HG02763 (cell line): ENCODE measurements around the gene OR10H3.
"Not testable (repeated sequence)": the region's sequence is repeated elsewhere in the genome, so short reads cannot be mapped to it uniquely, and the experiment has no call there.

Experiments
- ATAC-seq: cut with Tn5 transposase; IDR thresholded peaks from one replicate; pipeline ENCODE4 v1.9.1; 2021; ENCODE audit warnings: mild to moderate bottlenecking, moderate library complexity; ENCODE audit not compliant: unreplicated experiment

The OR10H3 gene

GRCh38 chr19:15737722-15738121, at the start of gene OR10H3:
TSS of gene OR10H3 (plus strand) at chr19:15737985. CDS start at chr19:15741393, 3,408 bp downstream.
- ATAC-seq = no peak

- ATAC-seq = no peak
Measured at GRCh38 chr19:15696654-15697194, 41.1 kb upstream of the OR10H3 start.

DNA sequence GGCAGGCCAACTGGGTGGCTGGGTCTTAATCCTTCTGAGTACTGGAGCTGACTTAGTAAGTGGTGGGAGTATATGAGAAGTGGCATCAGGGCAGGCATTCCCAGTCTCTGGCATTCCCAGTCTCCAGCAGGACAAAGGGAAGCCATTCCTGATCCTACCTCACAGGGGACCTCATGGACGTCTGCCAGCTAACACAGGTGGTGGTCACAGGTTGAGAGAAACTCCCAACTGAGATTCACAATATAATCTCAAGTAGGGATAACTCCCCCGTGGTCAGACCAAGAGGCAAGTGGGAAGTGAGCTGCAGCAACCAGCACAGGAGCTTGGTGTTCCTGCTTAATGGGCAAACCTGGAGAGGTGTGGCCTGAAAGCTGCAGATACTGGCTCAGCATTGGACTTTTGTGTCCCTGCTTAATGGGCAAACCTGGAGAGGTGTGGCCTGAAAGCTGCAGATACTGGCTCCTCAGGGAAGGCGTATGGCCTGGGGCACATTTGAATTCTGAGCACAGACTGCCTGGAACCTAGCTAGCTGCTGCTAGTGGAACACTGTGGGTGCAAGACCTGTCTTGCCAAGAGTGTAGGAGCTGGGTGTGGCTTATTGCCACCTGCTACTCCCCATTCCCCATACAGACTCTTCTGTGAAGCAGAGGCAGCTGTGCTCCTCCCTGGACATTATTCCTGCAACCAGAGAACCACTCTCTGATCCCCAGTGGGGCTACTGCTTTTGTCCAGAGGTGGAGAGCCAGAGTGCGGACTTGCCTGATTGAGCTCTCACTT, 35.8 kb upstream of the OR10H3 start:
- ATAC-seq = no peak

GRCh38 chr19:15702534-15702930, 35.3 kb upstream of the OR10H3 start:
- no peak for ATAC-seq

DNA sequence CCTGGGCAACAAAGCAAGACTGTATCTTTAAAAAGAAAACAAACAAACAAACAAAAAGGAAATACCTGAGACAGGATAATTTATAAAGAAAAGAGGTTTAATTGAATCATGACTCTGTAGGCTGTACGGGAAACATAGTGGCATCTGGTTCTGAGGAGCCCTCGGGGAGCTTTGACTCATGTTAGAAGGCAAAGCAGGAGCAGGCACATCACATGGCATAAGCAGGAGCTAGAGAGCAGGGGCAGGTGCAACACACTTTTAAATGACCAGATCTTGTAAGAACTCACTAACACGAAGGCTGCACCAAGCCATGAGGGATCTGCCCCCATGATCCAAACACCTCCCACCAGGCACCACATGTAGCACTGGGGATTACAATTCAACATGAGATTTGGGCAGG, 23.1 kb upstream of the OR10H3 start:
- ATAC-seq = no peak

DNA sequence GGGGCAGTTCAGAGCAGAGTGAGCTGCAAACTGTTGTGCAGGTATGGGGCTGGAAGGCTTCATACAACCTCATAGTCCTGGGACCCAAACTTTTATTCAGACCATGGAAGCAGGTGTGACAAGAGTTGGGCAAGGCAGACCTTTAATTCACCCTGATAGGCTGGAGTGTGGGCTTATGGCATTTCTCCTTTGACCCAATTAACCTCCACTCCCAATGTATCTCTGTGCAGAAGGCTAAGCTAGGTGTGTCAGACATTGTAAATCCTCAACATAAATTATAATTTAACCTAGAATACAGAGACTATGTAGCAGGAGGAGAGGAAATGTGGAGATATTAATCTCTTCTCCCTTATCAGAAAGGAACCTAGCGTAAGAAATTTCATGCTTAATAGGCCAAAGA, 22.1 kb upstream of the OR10H3 start:
- no peak for ATAC-seq

DNA sequence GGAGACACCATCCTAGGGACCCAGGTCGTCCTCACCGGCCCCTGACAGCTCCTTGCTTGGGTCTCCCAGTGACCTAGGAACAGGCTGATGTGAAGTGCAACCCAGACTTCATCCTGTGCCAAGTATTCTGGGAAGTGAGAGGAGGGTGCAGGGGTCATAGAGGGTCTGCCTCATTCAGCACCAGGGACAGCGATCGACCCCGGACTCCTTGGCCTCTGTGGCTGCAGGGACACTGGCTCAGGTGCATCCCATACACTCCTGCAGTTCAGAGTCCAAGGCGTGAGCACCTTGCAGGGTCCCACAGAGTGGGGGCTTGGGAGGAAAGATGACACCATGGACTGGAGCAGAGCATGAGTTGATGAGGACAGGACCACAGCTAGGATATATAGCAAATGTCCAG, 20.0 kb upstream of the OR10H3 start:
- no peak for ATAC-seq

GRCh38 chr19:15721268-15721667, 16.5 kb upstream of the OR10H3 start:
- ATAC-seq = no peak

DNA sequence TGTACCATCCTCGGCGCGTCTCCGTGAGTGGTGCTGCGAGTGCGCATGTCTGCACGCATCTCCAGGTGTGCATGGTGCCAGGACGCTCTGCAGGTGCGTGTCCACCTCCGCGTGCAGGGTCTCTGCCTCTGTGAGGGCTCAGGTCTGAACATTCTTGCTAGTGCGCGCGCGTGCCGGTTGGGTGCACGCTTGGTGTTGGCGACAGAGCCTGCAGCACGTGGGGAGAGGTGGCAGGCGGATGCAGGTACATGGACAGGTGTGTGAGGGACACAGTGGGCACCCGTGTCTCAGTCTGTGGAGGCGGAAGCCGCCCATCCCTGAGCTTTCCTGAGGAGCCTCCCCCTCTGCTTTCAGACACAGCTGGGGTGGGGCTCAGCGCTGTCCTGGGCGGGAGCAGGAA, 14.8 kb upstream of the OR10H3 start:
- ATAC-seq = no peak

- no peak for ATAC-seq
Measured at GRCh38 chr19:15727724-15728123, 10.1 kb upstream of the OR10H3 start, which contains the start of gene OR10H2. TSS of gene OR10H2 (plus strand) at chr19:15728024. CDS start at chr19:15728044, 20 bp downstream.

DNA sequence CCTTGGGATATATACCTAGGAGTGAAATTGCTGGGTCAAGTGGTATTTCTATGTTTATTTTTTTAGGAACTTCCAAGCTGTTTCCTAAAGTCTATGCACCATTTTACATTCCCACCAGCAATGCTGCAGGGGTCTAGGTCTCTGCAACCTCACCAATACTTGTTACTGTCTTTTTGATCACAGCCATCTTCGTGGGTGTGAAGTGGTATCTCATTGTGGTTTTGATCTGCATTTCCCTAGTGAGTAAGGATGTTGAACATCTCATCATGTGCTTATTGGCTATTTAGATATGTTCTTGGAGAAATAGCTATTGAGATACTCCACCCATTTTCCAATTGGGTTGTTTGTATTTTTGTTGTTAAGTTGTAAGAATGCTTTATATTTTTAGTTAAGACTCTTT, 7.2 kb upstream of the OR10H3 start:
- ATAC-seq = no peak

GRCh38 chr19:15732388-15732787, 5.4 kb upstream of the OR10H3 start:
- no peak for ATAC-seq

DNA sequence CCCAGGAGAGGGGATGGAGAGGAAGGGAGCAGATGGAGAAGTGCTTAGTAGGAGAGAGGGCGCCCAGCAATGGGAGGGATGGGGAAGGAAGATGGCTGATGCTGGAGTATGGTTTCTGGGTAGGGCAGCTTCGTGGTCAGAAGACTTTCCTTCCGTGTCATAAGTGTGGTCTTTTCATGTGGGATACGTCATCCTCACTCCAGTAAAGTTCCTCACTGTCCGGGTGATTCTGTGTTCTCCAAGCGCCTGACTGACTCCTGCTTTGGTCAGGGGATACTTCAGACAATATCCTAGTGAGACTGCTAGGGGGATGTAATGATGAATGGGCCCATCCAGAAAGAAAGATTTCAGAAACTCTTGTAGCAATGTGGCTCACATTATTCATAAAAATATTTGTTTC, 3.9 kb upstream of the OR10H3 start:
- ATAC-seq = no peak

DNA sequence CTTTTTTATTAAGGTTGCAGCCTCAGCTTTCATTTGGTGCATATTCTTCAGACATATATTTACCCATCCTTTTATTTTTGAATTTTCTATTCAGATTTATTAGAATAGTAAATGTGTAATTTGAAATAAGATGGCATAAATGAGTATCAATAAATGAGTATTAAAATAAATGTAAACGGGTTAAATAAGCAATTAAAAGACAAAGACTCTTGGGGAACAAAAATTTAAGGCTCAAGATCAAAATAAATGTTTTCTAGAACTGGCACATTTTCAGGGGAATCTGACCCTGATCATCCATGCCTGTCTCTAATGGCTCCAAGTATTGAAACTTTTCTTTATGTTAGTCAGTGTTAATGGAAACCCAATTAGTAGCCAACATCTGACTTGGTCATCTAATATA, 3.0 kb downstream of the OR10H3 start:
- ATAC-seq = no peak

GRCh38 chr19:15748239-15748638, 10.5 kb downstream of the OR10H3 start:
- ATAC-seq = no peak

GRCh38 chr19:15758379-15758778, 20.6 kb downstream of the OR10H3 start:
- ATAC-seq = no peak

DNA sequence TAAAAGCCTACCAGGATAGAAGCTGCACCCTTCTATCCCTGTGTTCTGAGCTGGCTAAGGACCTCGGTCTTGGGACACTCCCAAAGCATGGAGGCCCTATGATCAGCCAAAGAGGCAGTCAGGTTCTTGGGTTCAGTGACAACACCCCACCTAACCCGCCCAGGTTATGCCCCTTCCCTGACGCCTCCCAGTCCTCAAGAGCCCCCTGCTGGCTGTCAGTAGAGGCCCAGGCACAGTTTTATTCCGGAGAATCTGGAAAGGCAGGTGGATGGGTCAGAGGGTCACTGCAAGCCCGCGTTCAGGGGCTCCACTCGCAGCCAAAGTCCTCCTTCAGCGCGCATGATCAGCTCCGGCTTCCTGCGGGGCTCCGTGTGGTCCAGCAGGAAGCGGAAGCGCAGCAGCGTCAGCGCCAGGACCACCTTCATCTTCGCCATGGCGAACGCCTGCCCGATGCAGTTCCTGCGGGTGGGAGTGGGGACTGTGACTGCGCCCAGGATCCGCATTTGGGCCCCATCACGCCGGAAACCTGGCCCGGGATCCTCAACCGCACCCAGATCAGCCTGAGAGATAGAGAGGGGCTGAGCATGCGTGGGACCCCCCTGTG, 22.3 kb downstream of the OR10H3 start:
- ATAC-seq = no peak

GRCh38 chr19:15769586-15769985, 31.8 kb downstream of the OR10H3 start:
- ATAC-seq = no peak

GRCh38 chr19:15774159-15774558, 36.4 kb downstream of the OR10H3 start:
- not testable (repeated sequence) for ATAC-seq

- no peak for ATAC-seq
Measured at GRCh38 chr19:15775249-15775648, 37.5 kb downstream of the OR10H3 start.

GRCh38 chr19:15776264-15776663, 38.5 kb downstream of the OR10H3 start:
- no peak for ATAC-seq
